Activated T-helper 2 cell treated with anti-CD3 and anti-CD28 coated beads, Interferon-gamma antibody, Interleukin-2, Interleukin-4, amounts not matched to agents 10 μg/mL and 5 μg/mL and 100 μg/mL, durations not matched to agents 14 hours and 24 hours and 36 hours (primary cell): ENCODE results near the gene LRPPRC. TPM values are rescaled to one million over a fixed set of nuclear protein-coding genes. Genes with fewer than 3 reads are reported as not detected.
A peak's percentile ranks its signal among the peaks of the same experiment; 100 is the strongest.
"Not testable (repeated sequence)": the region's sequence is repeated elsewhere in the genome, so short reads cannot be mapped to it uniquely, and the experiment has no call there.

ENCODE experiments used
- DNase-seq: peaks from one replicate; pipeline ENCODE4 v3.0.0; 2021; ENCODE audit warnings: low spot score
- H3K27ac Mint-ChIP-seq: one replicate; pipeline ENCODE4 v1.8.0; 2021; ENCODE audit warnings: mixed read lengths
- H3K27me3 Mint-ChIP-seq: one replicate; pipeline ENCODE4 v1.8.0; 2021; ENCODE audit warnings: low read depth, mixed read lengths
- H3K36me3 Mint-ChIP-seq: one replicate; pipeline ENCODE4 v1.8.0; 2021; ENCODE audit warnings: low read depth, mixed read lengths
- H3K4me1 Mint-ChIP-seq: one replicate; pipeline ENCODE4 v1.8.0; 2021; ENCODE audit warnings: low read depth, mixed read lengths
- H3K4me3 Mint-ChIP-seq: one replicate; pipeline ENCODE4 v1.8.0; 2021; ENCODE audit warnings: low read depth, mild to moderate bottlenecking, moderate library complexity, mixed read lengths
- H3K9me3 Mint-ChIP-seq: one replicate; pipeline ENCODE4 v1.8.0; 2021; ENCODE audit warnings: mixed read lengths
- intact Hi-C: fragments of 100-400 bp; cut with micrococcal nuclease; formaldehyde crosslinking; loops from one replicate; pipeline ENCODE4 v1.15.1; 2023
- total RNA-seq: library from RNA; stranded (reverse); gene quantifications from 2 replicates; pipeline ENCODE4 v1.2.3, GENCODE V29; 2022

Gene LRPPRC
- total RNA-seq: 156 and 161 TPM in 2 replicates

- H3K27ac Mint-ChIP-seq: peak within 1 kb of the TSS; percentile 97
- H3K4me1 Mint-ChIP-seq: peaks cover 33% of the 10 kb centered on the region
Observed at GRCh38 chr2:43995733-43996533, at the start of gene LRPPRC. Gene LRPPRC (minus strand): TSS chr2:43995989. CDS start chr2:43995947, 42 bp downstream.

DNA sequence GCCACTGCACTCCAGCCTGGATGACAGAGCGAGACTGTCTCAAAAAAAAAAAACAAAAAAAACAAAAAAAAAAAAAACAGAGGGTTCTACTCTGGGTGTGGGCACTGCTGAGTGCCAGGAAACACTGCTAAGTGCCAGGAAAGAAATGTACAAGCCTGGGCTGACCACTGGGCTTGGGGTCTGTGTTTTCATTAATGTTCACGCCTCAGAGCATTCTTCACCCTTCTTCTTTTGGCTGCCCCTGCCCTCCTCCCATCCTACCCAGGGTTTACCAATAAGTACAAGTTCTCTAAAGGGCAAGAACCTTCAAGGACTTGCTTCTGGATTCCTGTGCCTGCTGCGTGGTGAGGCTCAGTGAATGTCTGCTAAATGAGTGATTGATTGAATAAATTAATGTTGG lies 49.3 kb upstream of the LRPPRC start:
- H3K27me3 Mint-ChIP-seq: peaks cover 7% of the 10 kb centered on the region
- H3K9me3 Mint-ChIP-seq: no peaks in the 10 kb centered on the region
- H3K36me3 Mint-ChIP-seq: no peaks in the 10 kb centered on the region
- H3K4me3 Mint-ChIP-seq: no peak overlapping the region
- no peak for DNase-seq
- intact Hi-C loops: loop anchor here (10.0 kb wide), 1 partner anchor 910 kb away; no protein-coding TSS in a partner anchor
- no peak overlapping the region for H3K27ac Mint-ChIP-seq
- H3K4me1 Mint-ChIP-seq: no peaks in the 10 kb centered on the region

More at GRCh38 chr2:43995733-43996533, at the start of gene LRPPRC:
- H3K4me3 Mint-ChIP-seq: peak within 1 kb of the TSS; percentile 93
- H3K27me3 Mint-ChIP-seq: peaks cover 2% of the 10 kb centered on the region
- peak; percentile 87 for DNase-seq
- intact Hi-C loops: loop anchor here (2.0 to 10.0 kb wide), 3 partner anchors 171 to 367 kb away; partner anchors contain the start of genes PLEKHH2 and PPM1B
- H3K36me3 Mint-ChIP-seq: peaks cover 40% of the 10 kb centered on the region
- no peaks in the 10 kb centered on the region for H3K9me3 Mint-ChIP-seq

DNA sequence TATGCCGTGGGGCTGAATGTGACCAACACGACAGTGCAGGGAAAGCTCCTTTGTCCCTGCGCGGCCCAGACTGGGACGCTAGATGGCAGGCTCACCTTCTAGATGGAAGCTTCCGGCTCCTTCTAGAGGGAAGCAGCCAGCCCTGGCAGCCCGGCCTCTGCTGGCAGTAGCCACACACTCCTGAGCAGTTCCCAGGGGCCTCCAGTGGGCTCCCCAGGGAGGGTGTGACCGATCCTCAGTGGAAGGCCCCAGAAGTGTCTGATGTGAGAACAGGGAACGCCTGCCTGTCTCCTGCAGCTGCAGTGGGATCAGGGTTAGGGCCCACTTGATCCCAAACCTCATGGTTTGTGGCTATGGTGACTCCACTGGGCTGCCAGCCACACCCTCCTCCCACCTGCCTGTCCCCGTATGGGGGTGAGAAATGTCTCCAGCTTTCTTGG lies 48.5 kb upstream of the LRPPRC start:
- Mint-ChIP-seq H3K9me3 (no peaks in the 10 kb centered on the region), H3K36me3 (no peaks in the 10 kb centered on the region), H3K4me3 (no peak overlapping the region), H3K4me1 (no peaks in the 10 kb centered on the region), H3K27ac (no peak overlapping the region), H3K27me3 (peaks cover 7% of the 10 kb centered on the region)
- DNase-seq: peak; percentile 73
- intact Hi-C loops: loop anchor here (1.0 to 10.0 kb wide), 4 partner anchors 188 to 910 kb away; no protein-coding TSS in a partner anchor

DNA sequence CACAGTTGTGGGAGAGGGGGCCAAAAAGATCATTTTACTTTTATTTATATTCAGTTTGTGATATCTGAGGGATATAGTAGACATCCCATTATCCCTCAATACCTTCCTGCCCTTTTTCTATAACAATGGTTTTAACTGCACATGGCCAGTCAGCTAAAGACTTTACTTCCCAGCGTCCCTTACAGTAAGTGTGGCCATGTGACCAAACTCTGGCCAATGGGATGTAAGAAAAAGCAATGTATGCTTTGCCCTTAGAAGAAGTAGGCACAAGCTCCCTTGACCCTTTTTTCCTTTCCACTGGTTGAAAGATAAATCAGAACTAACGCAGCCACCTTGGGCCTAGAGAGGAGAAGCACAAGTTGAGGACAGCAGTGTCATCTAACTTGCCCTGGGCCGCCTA lies 44.6 kb upstream of the LRPPRC start:
- Mint-ChIP-seq H3K27ac (no peak overlapping the region), H3K27me3 (peaks cover 9% of the 10 kb centered on the region), H3K4me3 (no peak overlapping the region), H3K4me1 (no peaks in the 10 kb centered on the region), H3K36me3 (no peaks in the 10 kb centered on the region), H3K9me3 (no peaks in the 10 kb centered on the region)
- DNase-seq: no peak
- intact Hi-C loops: loop anchor here (5.0 to 10.0 kb wide), 3 partner anchors 192 to 914 kb away; no protein-coding TSS in a partner anchor

DNA sequence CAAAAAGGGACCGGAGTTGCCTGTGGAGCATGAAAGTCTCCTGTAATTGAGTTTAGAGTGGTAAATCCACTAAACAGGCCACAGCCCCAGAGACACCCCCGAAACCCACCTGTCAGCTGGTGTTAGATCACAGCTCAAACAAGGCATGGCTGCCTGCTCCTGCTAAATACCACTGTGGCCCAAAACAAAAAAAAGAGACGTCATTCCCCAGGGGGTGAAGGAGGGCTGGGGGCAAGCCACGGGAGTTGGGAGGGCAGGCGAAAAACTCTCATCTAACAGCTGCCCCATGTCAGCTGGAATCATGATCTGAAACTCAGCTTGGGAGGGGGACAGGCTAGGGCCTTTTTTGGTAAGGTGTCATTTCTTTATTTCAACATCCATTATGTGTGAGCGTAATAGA lies 42.5 kb upstream of the LRPPRC start:
- H3K36me3 Mint-ChIP-seq: no peaks in the 10 kb centered on the region
- H3K4me1 Mint-ChIP-seq: no peaks in the 10 kb centered on the region
- H3K9me3 Mint-ChIP-seq: no peaks in the 10 kb centered on the region
- H3K27ac Mint-ChIP-seq: no peak overlapping the region
- no peak for DNase-seq
- no peak overlapping the region for H3K4me3 Mint-ChIP-seq
- intact Hi-C loops: no loop called here
- peaks cover 12% of the 10 kb centered on the region for H3K27me3 Mint-ChIP-seq

GRCh38 chr2:44037221-44037620 lies 41.4 kb upstream of the LRPPRC start:
- DNase-seq: no peak
- no peaks in the 10 kb centered on the region for H3K36me3 Mint-ChIP-seq
- H3K4me3 Mint-ChIP-seq: no peak overlapping the region
- H3K27ac Mint-ChIP-seq: no peak overlapping the region
- no peaks in the 10 kb centered on the region for H3K9me3 Mint-ChIP-seq
- H3K4me1 Mint-ChIP-seq: no peaks in the 10 kb centered on the region
- intact Hi-C loops: no loop called here
- peaks cover 10% of the 10 kb centered on the region for H3K27me3 Mint-ChIP-seq

GRCh38 chr2:44033947-44034346 lies 38.2 kb upstream of the LRPPRC start:
- intact Hi-C loops: no loop called here
- no peak overlapping the region for H3K27ac Mint-ChIP-seq
- no peak for DNase-seq
- H3K4me1 Mint-ChIP-seq: no peaks in the 10 kb centered on the region
- no peak overlapping the region for H3K4me3 Mint-ChIP-seq
- peaks cover 20% of the 10 kb centered on the region for H3K27me3 Mint-ChIP-seq
- no peaks in the 10 kb centered on the region for H3K9me3 Mint-ChIP-seq
- H3K36me3 Mint-ChIP-seq: no peaks in the 10 kb centered on the region

GRCh38 chr2:44027076-44027475 lies 31.3 kb upstream of the LRPPRC start:
- H3K9me3 Mint-ChIP-seq, H3K4me1 Mint-ChIP-seq, H3K27ac Mint-ChIP-seq, DNase-seq, H3K36me3 Mint-ChIP-seq, H3K4me3 Mint-ChIP-seq, intact Hi-C loops: not testable (repeated sequence)
- peaks cover 16% of the 10 kb centered on the region for H3K27me3 Mint-ChIP-seq

GRCh38 chr2:44016282-44016681 lies 20.5 kb upstream of the LRPPRC start:
- no peaks in the 10 kb centered on the region for H3K9me3 Mint-ChIP-seq
- intact Hi-C loops: no loop called here

DNA sequence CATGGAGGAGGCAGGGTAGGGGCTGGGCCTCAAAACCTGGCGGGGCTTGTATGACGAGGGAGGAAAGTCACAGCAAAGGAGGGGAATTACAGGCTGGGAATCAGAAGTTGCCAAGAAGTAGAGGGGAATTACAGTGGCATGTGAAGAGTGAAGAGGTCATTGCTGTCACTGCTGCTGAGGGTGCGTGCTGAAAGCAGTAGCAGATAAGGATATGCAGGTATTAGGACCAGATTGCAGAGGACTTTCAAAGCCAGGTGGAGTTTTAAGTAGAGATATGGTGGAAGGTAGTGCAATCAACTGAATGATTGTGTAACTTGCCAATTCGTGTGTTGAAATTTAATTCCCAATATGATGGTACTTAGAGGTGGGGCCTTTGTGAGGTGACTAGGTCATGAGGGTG lies 19.4 kb upstream of the LRPPRC start:
- no peaks in the 10 kb centered on the region for H3K4me1 Mint-ChIP-seq
- H3K36me3 Mint-ChIP-seq: no peaks in the 10 kb centered on the region
- H3K4me3 Mint-ChIP-seq: no peak overlapping the region
- no peak for DNase-seq
- no peak overlapping the region for H3K27ac Mint-ChIP-seq
- intact Hi-C loops: no loop called here
- no peaks in the 10 kb centered on the region for H3K9me3 Mint-ChIP-seq
- peaks cover 7% of the 10 kb centered on the region for H3K27me3 Mint-ChIP-seq

More at GRCh38 chr2:44016282-44016681, 20.5 kb upstream of the LRPPRC start:
- H3K4me1 Mint-ChIP-seq: no peaks in the 10 kb centered on the region
- no peak overlapping the region for H3K4me3 Mint-ChIP-seq
- H3K27me3 Mint-ChIP-seq: peaks cover 7% of the 10 kb centered on the region
- H3K36me3 Mint-ChIP-seq: no peaks in the 10 kb centered on the region
- H3K27ac Mint-ChIP-seq: no peak overlapping the region
- DNase-seq: peak; percentile 16

DNA sequence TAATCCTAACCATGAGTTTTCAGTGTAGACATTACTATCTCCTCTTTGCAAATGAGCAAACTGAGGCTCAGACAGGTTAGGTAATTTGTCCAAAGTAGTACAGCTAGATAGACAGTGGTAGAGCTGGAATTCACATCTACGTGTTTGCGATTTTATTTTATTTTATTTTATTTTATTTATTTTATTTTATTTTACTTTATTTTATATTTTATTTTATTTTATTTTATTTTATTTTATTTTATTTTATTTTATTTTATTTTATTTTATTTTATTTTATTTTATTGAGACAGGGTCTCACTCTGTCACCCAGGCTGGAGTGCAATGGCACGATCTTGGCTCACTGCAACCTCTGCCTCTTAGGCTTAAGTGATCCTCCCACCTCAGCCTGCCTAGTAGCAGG lies 17.4 kb upstream of the LRPPRC start:
- DNase-seq, H3K27me3 Mint-ChIP-seq, intact Hi-C loops, H3K4me1 Mint-ChIP-seq, H3K9me3 Mint-ChIP-seq, H3K36me3 Mint-ChIP-seq, H3K27ac Mint-ChIP-seq, H3K4me3 Mint-ChIP-seq: not testable (repeated sequence)

- H3K4me1 Mint-ChIP-seq: peaks cover 6% of the 10 kb centered on the region
- H3K27me3 Mint-ChIP-seq: peaks cover 11% of the 10 kb centered on the region
- no peaks in the 10 kb centered on the region for H3K9me3 Mint-ChIP-seq
- no peak overlapping the region for H3K4me3 Mint-ChIP-seq
- no peak overlapping the region for H3K27ac Mint-ChIP-seq
- H3K36me3 Mint-ChIP-seq: no peaks in the 10 kb centered on the region
- no peak for DNase-seq
- intact Hi-C loops: no loop called here
Observed at GRCh38 chr2:44010266-44010665, 14.5 kb upstream of the LRPPRC start.

DNA sequence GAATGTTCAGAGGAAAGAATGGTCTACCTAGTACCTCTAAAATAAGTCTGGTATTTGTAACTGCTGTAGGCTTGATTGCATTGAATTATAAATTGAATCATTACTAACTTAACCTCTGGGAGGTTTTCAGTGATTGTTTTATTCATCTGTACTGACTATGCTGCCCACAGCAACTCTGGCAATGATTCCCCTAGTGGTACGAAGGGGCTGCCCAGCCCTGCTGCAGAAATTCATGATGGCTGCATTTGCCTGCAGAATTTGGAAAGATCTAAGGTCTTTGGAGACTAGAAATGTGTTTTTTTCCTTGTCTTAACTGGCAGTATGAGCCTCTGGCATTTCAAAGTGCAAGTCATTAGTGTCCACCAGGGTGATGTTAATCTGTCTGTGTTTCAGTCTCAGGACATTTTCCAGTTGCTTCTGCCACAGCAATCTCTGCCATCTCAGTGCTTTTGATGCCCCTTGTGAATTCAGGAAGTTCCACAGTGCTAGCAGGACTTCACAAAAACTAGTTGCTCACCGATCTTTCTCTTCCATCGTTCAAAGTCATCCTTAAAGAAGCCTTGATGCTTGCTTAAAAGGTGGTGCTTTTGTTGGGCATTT lies 13.4 kb upstream of the LRPPRC start:
- H3K27me3 Mint-ChIP-seq: peaks cover 8% of the 10 kb centered on the region
- no peaks in the 10 kb centered on the region for H3K36me3 Mint-ChIP-seq
- DNase-seq: no peak
- intact Hi-C loops: no loop called here
- no peak overlapping the region for H3K27ac Mint-ChIP-seq
- no peak overlapping the region for H3K4me3 Mint-ChIP-seq
- H3K9me3 Mint-ChIP-seq: no peaks in the 10 kb centered on the region
- peaks cover 10% of the 10 kb centered on the region for H3K4me1 Mint-ChIP-seq
